ENCODE measurements around the gene BDNF. TPM values are rescaled to one million over a fixed set of nuclear protein-coding genes. Genes with fewer than 3 reads are reported as not detected.
"Not testable (repeated sequence)": the region's sequence is repeated elsewhere in the genome, so short reads cannot be mapped to it uniquely, and the experiment has no call there.

The BDNF gene
- polyA plus RNA-seq, 1 experiment: 47.4 TPM

- TF ChIP-seq CTCF (IDR thresholded peaks at IDR 0.05; ENCODE audit: insufficient read depth, low read depth, low read length): no peak
- DNase-seq (ENCODE audit: low read depth): no peak
- Histone ChIP-seq H3K4me3 (ENCODE audit: low read depth, low read length) (no peak overlapping the region), H3K27me3 (ENCODE audit: control insufficient read depth, insufficient read depth, low read length) (no peaks in the 10 kb centered on the region), H3K36me3 (ENCODE audit: control insufficient read depth, insufficient read depth, low read length) (peaks cover 3% of the 10 kb centered on the region)
- ChIA-PET CTCF (interaction anchor here (0.6 kb wide), 1 partner anchor 689 kb away, joined by 5 read pairs; no protein-coding TSS in a partner anchor), POLR2A (no interaction called here)
These were observed 23.1 kb downstream of the BDNF start for GRCh38 chr11:27677108-27677507.

DNA sequence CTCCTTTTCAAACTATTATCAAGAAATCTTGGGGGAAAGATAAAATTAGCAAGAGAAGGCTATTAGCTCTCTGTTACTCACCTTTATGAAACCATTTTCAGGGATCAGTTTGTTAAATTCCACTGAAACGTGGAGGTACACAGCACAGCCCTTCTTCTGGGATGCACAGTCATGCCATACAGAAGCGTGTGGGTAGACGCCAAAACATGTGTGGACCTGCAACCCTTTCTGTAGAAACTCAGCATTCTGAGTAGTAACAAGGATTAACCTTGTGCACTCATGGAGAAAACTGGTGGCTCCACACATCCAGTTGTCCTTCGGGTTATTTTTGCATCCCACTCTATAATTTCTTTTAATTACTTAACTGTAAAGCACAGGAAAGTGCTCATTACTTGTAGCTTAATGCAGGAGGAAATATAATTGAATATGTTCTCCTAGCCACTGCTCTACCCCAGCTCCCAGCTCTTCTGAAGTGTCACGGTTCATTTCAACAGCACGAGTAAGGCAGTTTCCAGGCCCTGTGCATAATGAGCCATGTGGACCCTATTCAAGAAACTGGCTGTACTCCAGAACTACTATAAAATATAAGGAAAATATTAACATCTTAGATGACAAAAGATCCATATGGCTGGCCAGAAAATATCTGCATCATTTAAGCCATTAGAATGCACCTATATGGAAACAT is 26.1 kb downstream of the BDNF start:
- ChIA-PET CTCF (interaction anchor here (1.1 kb wide), 1 partner anchor 176 kb away, joined by 3 read pairs; no protein-coding TSS in a partner anchor), POLR2A (no interaction called here)
- H3K27me3 ChIP-seq (ENCODE audit: control insufficient read depth, insufficient read depth, low read length): no peaks in the 10 kb centered on the region
- no peak for TF ChIP-seq CTCF (IDR thresholded peaks at IDR 0.05; ENCODE audit: insufficient read depth, low read depth, low read length)
- peaks cover 3% of the 10 kb centered on the region for H3K36me3 ChIP-seq (ENCODE audit: control insufficient read depth, insufficient read depth, low read length)
- H3K4me3 ChIP-seq (ENCODE audit: low read depth, low read length): no peak overlapping the region
- no peak for DNase-seq (ENCODE audit: low read depth)

DNA sequence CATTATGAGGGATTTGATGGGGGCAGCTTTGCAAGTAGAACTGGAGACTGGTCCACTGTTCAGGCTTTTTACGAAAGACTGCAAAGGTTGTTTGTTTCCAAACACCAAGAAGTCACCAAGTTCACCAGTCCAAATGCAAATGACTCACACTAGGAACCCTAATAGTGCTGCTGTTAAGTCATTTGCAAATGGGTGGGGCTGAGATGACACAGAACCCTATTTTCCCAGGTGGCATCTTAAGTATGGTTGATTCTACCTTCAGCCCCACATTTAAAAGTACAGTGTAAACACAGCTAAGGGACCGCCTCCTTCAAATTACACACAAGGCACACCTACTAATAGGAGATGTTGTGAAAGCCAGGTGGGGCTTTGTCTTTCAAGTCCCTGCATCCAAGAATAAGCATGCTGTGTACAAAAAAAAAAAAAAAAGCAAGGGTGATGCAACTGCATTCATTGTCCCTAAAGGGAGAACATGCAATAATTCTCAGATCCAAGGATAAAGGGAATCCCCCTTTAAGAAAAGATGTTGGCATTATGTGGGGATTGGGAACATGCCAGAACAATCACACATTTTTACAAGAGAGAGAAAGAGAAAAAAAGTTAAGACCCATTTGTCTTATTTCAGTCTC is 27.3 kb downstream of the BDNF start:
- ChIA-PET POLR2A (no interaction called here), CTCF (no interaction called here)
- Histone ChIP-seq H3K4me3 (ENCODE audit: low read depth, low read length) (no peak overlapping the region), H3K36me3 (ENCODE audit: control insufficient read depth, insufficient read depth, low read length) (peaks cover 3% of the 10 kb centered on the region), H3K27me3 (ENCODE audit: control insufficient read depth, insufficient read depth, low read length) (no peaks in the 10 kb centered on the region)
- TF ChIP-seq CTCF (IDR thresholded peaks at IDR 0.05; ENCODE audit: insufficient read depth, low read depth, low read length): no peak
- DNase-seq (ENCODE audit: low read depth): no peak

GRCh38 chr11:27665508-27666101 is 34.6 kb downstream of the BDNF start:
- H3K36me3 ChIP-seq (ENCODE audit: control insufficient read depth, insufficient read depth, low read length); DNase-seq (ENCODE audit: low read depth); H3K4me3 ChIP-seq (ENCODE audit: low read depth, low read length); H3K27me3 ChIP-seq (ENCODE audit: control insufficient read depth, insufficient read depth, low read length); POLR2A ChIA-PET: not testable (repeated sequence)
- CTCF ChIA-PET: interaction anchor here (1.7 kb wide), 1 partner anchor 14 kb away, joined by 3 read pairs; no protein-coding TSS in a partner anchor

GRCh38 chr11:27663326-27663725 is 36.9 kb downstream of the BDNF start:
- Histone ChIP-seq H3K4me3 (ENCODE audit: low read depth, low read length) (no peak overlapping the region), H3K27me3 (ENCODE audit: control insufficient read depth, insufficient read depth, low read length) (no peaks in the 10 kb centered on the region), H3K36me3 (ENCODE audit: control insufficient read depth, insufficient read depth, low read length) (peaks cover 7% of the 10 kb centered on the region; the same call in 1 of the 2 replicates)
- DNase-seq (ENCODE audit: low read depth): no peak
- ChIA-PET CTCF (interaction anchor here (0.8 to 1.3 kb wide), 2 partner anchors 12 to 16 kb away, joined by 3 to 6 read pairs; no protein-coding TSS in a partner anchor), POLR2A (no interaction called here)
- no peak for TF ChIP-seq CTCF (IDR thresholded peaks at IDR 0.05; ENCODE audit: insufficient read depth, low read depth, low read length)
